ENCODE results near the gene CCSER1. TPM values are rescaled to one million over a fixed set of nuclear protein-coding genes. Genes with fewer than 3 reads are reported as not detected.
"Not testable (repeated sequence)": the region's sequence is repeated elsewhere in the genome, so short reads cannot be mapped to it uniquely, and the experiment has no call there.

The CCSER1 gene
- total RNA-seq, 1 donor from 2014 or later = 13.3 TPM

DNA sequence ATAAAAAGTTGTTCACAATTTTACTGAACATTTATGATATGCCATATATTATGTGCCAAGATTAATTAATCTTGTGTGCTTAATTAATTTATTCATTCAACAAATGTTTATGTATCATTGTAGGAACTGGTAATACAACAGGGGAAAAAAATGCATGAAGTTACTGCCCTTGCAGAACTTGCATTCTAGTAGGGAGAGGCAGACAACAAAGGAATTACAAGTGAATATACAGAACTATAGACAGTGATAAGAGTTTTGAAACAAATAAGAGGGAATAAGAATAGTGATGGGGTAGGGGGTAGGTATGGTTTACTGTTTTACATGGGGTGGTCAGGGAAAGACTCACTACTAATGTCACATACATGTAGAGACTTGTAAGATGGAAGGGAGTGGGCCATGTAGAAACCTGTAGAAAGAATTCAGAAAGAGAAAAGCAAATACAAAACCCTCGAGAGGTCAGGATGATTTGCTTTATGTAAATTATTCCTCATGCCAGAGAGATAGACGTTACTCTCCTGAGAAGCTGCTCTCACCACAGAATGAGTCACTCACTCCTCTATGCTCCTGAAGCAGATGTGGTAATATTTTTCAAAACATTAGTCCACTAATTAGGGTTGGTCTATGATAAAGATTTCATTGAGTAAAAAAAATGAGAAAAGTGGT lies 1321.6 kb downstream of the CCSER1 start:
- intact Hi-C loops (cut with micrococcal nuclease) = no loop called here
- ATAC-seq (no peak), DNase-seq (no peak)

DNA sequence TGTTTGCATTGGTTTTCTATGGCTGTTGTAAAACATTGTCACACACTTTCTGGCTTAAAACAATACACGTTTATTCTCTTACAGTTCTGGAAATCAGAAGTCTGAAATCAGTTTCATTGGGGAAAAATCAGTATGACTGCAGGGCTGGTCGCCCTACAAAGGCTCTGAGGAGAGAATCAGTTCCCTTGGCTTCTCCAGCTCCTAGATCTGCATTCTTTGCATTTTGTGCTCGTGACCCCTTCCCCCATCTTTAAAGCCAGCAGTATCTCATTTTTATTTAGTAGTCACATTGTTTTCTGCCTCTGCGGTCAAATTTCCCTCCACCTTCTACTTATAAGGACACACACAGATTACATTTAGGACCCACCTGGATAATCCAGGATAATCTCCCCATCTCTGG lies 1326.9 kb downstream of the CCSER1 start:
- intact Hi-C loops (cut with micrococcal nuclease) = no loop called here
- DNase-seq (no peak), ATAC-seq (no peak)

GRCh38 chr4:91462566-91462965 lies 1335.4 kb downstream of the CCSER1 start:
- DNase-seq; ATAC-seq; intact Hi-C loops (cut with micrococcal nuclease): not testable (repeated sequence)

DNA sequence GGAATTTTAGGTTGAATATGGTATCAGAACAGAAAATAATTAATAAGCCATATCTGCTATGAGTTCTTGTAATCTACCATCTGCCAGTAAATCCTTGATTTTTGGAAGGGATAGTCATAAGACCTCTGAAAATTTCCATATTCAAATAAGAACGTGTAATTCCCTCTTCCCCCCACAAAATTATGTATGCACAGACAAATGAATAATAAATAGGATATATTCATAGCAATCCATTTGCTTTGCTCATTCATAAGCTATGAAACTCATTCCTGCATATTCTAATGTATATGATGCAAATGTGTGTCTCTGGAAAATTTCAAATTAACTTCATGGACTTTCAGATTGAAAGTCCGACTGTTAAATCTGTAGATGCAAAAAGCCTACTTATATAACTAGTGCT lies 1343.5 kb downstream of the CCSER1 start:
- DNase-seq (no peak), ATAC-seq (no peak)
- intact Hi-C loops (cut with micrococcal nuclease) = no loop called here

- ATAC-seq = no peak
- intact Hi-C loops (cut with micrococcal nuclease) = no loop called here
- no peak for DNase-seq
Measured at GRCh38 chr4:91471280-91471679, 1344.1 kb downstream of the CCSER1 start.

- DNase-seq (no peak), ATAC-seq (no peak)
- intact Hi-C loops (cut with micrococcal nuclease) = no loop called here
Measured at GRCh38 chr4:91472046-91472445, 1344.9 kb downstream of the CCSER1 start.

GRCh38 chr4:91485415-91485814 lies 1358.2 kb downstream of the CCSER1 start:
- ATAC-seq = peak; percentile 56
- no peak for DNase-seq
- intact Hi-C loops (cut with micrococcal nuclease) = no loop called here

DNA sequence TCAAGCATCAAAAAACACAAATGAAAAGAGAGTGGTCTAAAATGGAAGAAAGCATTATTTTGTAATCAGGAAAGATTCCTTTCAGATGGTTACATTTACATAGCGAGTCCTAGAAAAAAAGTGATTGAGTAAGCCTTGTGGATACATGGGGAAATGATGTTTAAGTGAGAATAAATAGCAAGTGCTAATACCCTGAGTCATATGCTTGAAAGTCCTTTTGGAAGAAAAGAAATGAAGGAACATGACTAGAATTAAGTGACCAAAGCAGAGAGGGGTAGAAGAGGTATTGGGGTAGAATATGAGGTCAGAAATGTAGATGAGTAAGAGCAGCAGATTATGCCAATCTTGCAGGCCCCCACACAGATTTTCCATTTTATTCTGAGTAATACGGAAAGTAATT lies 1361.8 kb downstream of the CCSER1 start:
- DNase-seq (no peak), ATAC-seq (no peak)
- intact Hi-C loops (cut with micrococcal nuclease) = no loop called here

DNA sequence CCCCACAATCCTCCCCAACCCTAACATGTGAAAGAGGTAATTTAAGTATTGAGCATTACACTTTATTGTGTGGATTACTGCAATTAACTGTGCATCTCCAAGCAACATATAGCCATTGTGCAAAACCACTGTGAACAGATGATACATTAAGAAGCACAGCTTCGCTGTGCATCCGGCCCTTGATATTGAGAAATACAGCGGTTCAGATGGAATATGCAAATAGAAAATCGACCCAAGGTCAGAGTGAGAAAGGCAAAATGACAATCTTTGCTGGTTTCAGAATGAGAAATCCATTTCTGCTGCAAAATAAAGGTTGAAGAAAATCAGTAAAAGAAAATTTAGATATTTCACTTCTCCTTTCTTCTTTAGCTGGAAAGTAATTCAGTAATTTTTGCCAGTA lies 1370.7 kb downstream of the CCSER1 start:
- DNase-seq = no peak

GRCh38 chr4:91502365-91502764 lies 1375.2 kb downstream of the CCSER1 start:
- no peak for ATAC-seq
- intact Hi-C loops (cut with micrococcal nuclease) = no loop called here
- DNase-seq = no peak

More for the DNA sequence above, 1370.7 kb downstream of the CCSER1 start:
- intact Hi-C loops (cut with micrococcal nuclease) = no loop called here
- ATAC-seq = no peak

DNA sequence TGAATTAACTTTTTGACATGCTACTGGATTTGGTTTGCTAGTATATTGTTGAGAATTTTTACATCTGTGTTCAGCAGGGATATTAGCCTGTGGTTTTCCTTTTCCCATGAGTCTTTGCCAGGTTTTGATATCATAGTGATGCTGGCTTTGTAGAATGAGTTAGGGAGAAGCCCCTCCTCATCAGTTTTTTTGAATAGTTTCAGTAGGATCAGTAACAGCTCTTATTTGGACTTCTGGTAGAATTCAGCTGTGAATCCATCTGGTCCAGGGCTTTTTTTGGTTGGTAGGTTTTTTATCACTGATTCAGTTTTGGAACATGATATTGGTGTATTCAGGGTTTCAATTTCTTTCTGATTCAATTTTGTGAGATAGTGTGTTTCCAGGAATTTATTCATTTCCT lies 1386.1 kb downstream of the CCSER1 start:
- no peak for DNase-seq
- ATAC-seq = no peak
- intact Hi-C loops (cut with micrococcal nuclease) = no loop called here

- intact Hi-C loops (cut with micrococcal nuclease) = no loop called here
- no peak for DNase-seq
- ATAC-seq = no peak
Measured at GRCh38 chr4:91519155-91519554, 1392.0 kb downstream of the CCSER1 start.

DNA sequence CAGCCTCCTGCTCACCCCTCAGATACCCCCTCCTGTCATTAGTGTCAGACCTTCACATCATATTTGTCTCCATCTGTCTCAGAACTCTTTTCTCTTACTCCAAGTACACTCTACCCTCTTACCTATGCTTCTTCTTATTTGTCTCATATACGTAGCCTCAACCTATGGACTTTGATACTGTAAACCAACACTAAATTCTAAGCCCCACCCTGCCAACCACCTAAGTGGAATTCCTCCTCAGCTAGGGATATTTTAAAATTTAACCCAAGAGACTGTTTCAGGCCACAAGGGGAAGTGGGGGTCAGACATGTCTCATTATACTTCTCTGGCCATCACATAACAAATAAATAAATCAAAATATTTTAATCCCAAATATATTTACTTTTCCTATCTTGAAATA lies 1398.4 kb downstream of the CCSER1 start:
- DNase-seq (no peak), ATAC-seq (no peak)

DNA sequence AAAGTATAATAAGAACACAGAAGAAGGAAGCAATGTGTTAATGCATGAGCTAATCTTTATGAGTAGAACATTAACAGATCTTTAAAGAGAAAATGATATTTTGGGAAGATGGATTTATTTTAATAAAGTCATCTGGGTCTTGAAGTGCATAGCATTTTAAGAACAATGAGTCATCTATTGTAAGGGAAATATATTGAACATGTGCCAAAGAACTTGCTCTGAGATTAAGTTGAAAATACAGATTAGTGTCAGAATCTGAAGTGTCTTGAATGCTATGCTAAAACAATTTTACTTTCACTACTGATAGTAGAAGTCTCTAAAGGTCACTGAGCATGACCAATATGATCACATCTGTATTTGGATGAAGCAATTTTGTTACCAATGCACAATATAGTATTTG lies 1399.9 kb downstream of the CCSER1 start:
- ATAC-seq = no peak
- intact Hi-C loops (cut with micrococcal nuclease) = no loop called here
- DNase-seq = no peak

More for the DNA sequence above, 1398.4 kb downstream of the CCSER1 start:
- intact Hi-C loops (cut with micrococcal nuclease) = no loop called here

DNA sequence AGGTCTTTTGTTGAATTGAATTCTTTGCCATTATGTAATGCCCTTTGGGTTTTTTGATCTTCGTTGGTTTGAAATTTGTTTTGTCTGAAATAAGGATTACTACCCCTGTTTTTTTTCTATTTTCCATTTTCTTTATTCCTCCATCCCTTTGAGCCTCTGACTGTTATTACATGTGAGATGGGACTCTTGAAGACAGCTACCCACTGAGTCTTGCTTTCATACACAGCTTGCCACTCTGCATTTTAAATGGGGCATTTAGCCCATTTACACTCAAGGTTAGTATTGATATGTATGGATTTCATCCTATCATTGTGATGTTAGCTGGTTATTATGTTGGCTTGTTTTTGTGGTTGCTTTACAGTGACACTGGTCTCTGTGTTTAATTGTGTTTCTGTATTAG lies 1440.4 kb downstream of the CCSER1 start:
- intact Hi-C loops (cut with micrococcal nuclease) = no loop called here
- no peak for ATAC-seq

DNA sequence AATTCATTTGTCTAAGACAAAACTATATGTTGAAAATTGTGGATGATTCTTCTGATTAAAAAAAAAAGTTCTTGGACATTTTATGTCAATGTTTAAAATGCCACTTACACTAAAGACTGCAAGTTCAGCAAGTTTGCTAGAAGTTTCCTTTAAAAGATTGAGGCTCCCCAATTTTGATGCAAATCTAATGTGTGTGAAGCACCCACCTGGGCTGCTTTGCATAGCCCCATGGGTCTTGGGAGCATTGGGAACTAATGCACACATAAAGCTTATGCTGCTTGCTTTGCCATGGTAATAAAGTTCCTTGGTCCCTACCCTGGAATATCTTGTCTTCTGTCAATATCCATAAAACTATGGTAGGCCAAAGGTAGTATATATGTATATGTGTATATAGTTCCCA lies 1450.7 kb downstream of the CCSER1 start:
- ATAC-seq (no peak), DNase-seq (no peak)
- intact Hi-C loops (cut with micrococcal nuclease) = no loop called here

More for the DNA sequence above, 1440.4 kb downstream of the CCSER1 start:
- no peak for DNase-seq

DNA sequence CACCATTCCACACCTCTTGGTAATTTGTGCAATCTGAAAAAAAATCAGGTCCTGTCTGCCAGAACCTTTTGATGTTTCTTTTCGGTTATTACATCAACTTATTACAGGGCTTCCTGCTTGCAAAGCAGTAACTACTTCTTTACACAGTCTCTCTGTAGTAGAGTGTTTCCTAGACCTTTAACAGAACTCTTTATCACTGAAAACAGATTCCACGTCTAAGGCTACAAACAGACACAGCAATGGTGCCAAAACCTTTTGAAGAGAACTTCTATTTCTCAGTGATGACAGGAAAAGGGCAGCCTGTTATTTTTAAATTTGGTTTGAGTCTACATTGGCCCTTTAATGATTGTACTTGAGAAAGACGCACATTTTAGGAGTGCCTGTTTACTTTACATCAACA lies 1463.1 kb downstream of the CCSER1 start:
- intact Hi-C loops (cut with micrococcal nuclease) = no loop called here
- DNase-seq (no peak), ATAC-seq (no peak)

DNA sequence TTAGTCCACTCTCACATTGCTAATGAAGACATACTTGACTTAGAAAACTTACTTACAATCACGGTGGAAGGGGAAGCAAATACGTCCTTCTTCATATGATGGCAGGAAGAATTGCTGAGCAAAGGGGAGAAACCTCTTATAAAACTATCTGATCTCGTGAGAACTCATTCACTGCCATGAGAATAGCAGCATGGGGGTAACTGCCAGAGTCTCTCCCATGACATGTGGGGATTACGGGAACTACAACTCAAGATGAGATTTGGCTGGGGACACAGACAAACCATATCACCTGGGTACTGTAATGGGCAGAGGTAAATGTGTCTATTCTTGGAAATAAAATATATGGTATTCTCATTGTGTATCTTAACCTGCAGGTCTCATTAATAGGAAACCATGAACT lies 1464.9 kb downstream of the CCSER1 start:
- intact Hi-C loops (cut with micrococcal nuclease) = no loop called here
- no peak for DNase-seq
- ATAC-seq = no peak

- DNase-seq (no peak), ATAC-seq (no peak)
- intact Hi-C loops (cut with micrococcal nuclease) = no loop called here
Measured at GRCh38 chr4:91596718-91597117, 1469.5 kb downstream of the CCSER1 start.

DNA sequence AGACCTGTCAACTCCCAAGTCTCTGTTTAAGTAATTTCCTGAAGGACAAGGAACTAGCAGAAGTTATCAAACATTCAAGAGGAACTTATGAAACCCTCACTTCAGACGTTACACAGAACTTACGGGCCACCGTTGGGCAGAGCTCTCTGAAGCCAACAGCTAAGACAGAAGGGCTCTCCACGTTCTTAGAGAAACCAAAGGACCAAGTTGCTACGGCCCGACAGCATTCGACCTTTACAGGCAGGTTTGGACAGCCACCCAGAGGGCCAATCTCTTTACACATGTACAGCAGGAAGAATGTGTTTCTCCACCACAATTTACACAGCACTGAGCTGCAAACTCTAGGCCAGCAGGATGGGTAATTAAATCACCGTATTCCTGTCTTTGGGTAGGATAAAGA lies 1471.5 kb downstream of the CCSER1 start:
- ATAC-seq (no peak), DNase-seq (no peak)
- intact Hi-C loops (cut with micrococcal nuclease) = no loop called here

DNA sequence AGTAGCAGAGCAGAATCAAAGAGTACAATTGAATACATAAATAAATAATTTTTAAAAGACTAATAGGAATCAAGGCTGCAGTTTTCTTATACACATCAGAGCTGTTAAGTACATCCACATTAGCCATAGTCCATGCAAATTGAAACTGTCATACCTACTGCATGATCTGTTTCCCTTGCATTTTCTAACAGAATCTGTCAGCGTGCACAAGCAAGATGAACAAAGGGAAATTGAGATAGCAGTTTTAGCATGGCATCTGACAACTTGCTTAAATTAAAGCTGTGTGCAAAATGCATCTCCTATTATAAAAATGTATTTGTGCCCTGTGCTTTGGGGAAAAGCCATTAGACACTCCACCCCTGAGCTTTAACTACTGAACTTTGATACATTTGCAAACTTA lies 1473.1 kb downstream of the CCSER1 start:
- DNase-seq (no peak), ATAC-seq (no peak)
- intact Hi-C loops (cut with micrococcal nuclease) = no loop called here

- DNase-seq (no peak), ATAC-seq (no peak)
- intact Hi-C loops (cut with micrococcal nuclease) = no loop called here
Measured at GRCh38 chr4:91601401-91601800, 1474.2 kb downstream of the CCSER1 start.
